Right lobe of liver (tissue), 6 donors: Measurements from ENCODE around the gene THUMPD2. TPM values are rescaled to one million over a fixed set of nuclear protein-coding genes. Genes with fewer than 3 reads are reported as not detected.

Experiments
- ATAC-seq, 4 donors: fragments of 200-7000 bp; cut with Tn5 transposase; one replicate each; pipeline ENCODE4 v1.9.1; 2020; ENCODE audit warnings: mild to moderate bottlenecking in 4 of 4, moderate library complexity in 4 of 4
- DNase-seq, 3 donors: peaks; one replicate each; pipeline ENCODE4 v3.0.0-alpha.2; 2020
- H3K27ac ChIP-seq, 3 donors: fragments of 200-600 bp; one replicate each; pipeline ENCODE4 v1.8.0; 2022
- H3K27me3 ChIP-seq, 2 donors: fragments of 200-600 bp; one replicate each; pipeline ENCODE4 v1.8.0; 2022
- H3K36me3 ChIP-seq, 4 donors: fragments of 200-600 bp; sonication (generic) in 1 of 4; one replicate each; pipeline versions ENCODE4 v1.5.1 to v1.8.0; 2017 to 2022; ENCODE audit warnings: control low read depth in 1 of 4
- H3K4me1 ChIP-seq, 4 donors: fragments of 200-600 bp; sonication (generic) in 1 of 4; one replicate each; pipeline versions ENCODE4 v1.5.1 to v1.8.0; 2017 to 2022; ENCODE audit warnings: control low read depth in 1 of 4
- H3K4me3 ChIP-seq, 3 donors: fragments of 200-600 bp; one replicate each; pipeline ENCODE4 v1.8.0; 2022
- H3K9me3 ChIP-seq, 4 donors: fragments of 200-600 bp; sonication (generic) in 1 of 4; one replicate each; pipeline versions ENCODE4 v1.5.1 to v1.8.0; 2017 to 2022; ENCODE audit warnings: control low read depth in 1 of 4
- CTCF ChIP-seq, 4 donors: fragments of 200-600 bp in 3 of 4; fragments of 450-650 bp in 1 of 4; IDR thresholded peaks; one replicate each; pipeline versions ENCODE4 v1.5.1 to v1.8.0; 2016 to 2022; ENCODE audit warnings: antibody characterized with exemption in 4 of 4, mild to moderate bottlenecking in 2 of 4
- POLR2A ChIP-seq: fragments of 450-650 bp; IDR thresholded peaks from one replicate; pipeline ENCODE4 v1.6.1; 2017; ENCODE audit warnings: antibody characterized with exemption, mild to moderate bottlenecking
- WGBS: methylation state at CpG from one replicate; pipeline ENCODE4 v1.1.6; 2018; ENCODE audit warnings: low coverage, low lambda C conversion rate; ENCODE audit not compliant: insufficient coverage; ENCODE audit errors: missing lambda C conversion rate; 5-methylcytosine and 5-hydroxymethylcytosine counted together
- intact Hi-C, 2 donors: fragments of 100-400 bp; cut with DNase I; formaldehyde crosslinking; loops; one replicate each; pipeline versions ENCODE4 v1.11.2 to v1.14.1; 2022
- total RNA-seq, 6 experiments: library from RNA; depleted of rRNA in 2 of 6; stranded (reverse); fragments of >200 nt in 2 of 6; fragmentation: NEBNext Ultra II Directional in 3 of 6; extraction: Animal tissue kit (Norgen Biotek cat#: 25700) in 3 of 6; gene quantifications; one replicate each; pipeline versions ENCODE4 v1.1.0 to v1.2.4, GENCODE V29; 2016 to 2023
- donor health status: DM: no; HTN: yes; CAD: no.
- donor health status: DM: no; HTN: no; CAD: no.
- donor health status: DM: no; HTN: no; CAD: no.
- donor health status: DM: no; HTN: yes; CAD: no.
- donor health status: DM: no; HTN: yes; CAD: no.

THUMPD2 gene
- total RNA-seq, 6 experiments from 2014 or later, result 1.6 to 4.3 (median 3.4) TPM

- Histone ChIP-seq H3K9me3 (no peaks in the 10 kb centered on the region), H3K36me3 (no peaks in the 10 kb centered on the region), H3K27me3 (no peaks in the 10 kb centered on the region), H3K4me1 (no peaks in the 10 kb centered on the region), H3K4me3 (no peak overlapping the region), H3K27ac (no peak overlapping the region)
- intact Hi-C loops, result no loop called here
- ATAC-seq, result no peak
- WGBS, result 80% methylated on average over 3 of the region's 3 CpGs
- TF ChIP-seq POLR2A (no peak), CTCF (IDR thresholded peaks at IDR 0.05) (no peak)
- no peak for DNase-seq
Measured at GRCh38 chr2:39703181-39703872, 75.7 kb downstream of the THUMPD2 start.

GRCh38 chr2:39701137-39701536 is 77.9 kb downstream of the THUMPD2 start:
- ATAC-seq, result no peak
- TF ChIP-seq CTCF (IDR thresholded peaks at IDR 0.05) (no peak), POLR2A (no peak)
- H3K27ac ChIP-seq, result no peak overlapping the region

GRCh38 chr2:39697454-39697853 is 81.6 kb downstream of the THUMPD2 start:
- ATAC-seq, result no peak
- no peak for DNase-seq
- TF ChIP-seq POLR2A, result no peak
- no peak for TF ChIP-seq CTCF (IDR thresholded peaks at IDR 0.05)
- intact Hi-C loops, result no loop called here
- H3K36me3 ChIP-seq, result no peaks in the 10 kb centered on the region
- H3K4me1 ChIP-seq, result no peaks in the 10 kb centered on the region
- no peak overlapping the region for H3K27ac ChIP-seq
- 75% methylated on average over 2 of the region's 2 CpGs for WGBS
- H3K9me3 ChIP-seq, result no peaks in the 10 kb centered on the region
- no peak overlapping the region for H3K4me3 ChIP-seq
- no peaks in the 10 kb centered on the region for H3K27me3 ChIP-seq

More at GRCh38 chr2:39701137-39701536, 77.9 kb downstream of the THUMPD2 start:
- 89% methylated on average over 1 of the region's 1 CpG for WGBS
- Histone ChIP-seq H3K9me3 (no peaks in the 10 kb centered on the region), H3K36me3 (no peaks in the 10 kb centered on the region), H3K27me3 (no peaks in the 10 kb centered on the region), H3K4me1 (no peaks in the 10 kb centered on the region), H3K4me3 (no peak overlapping the region)
- no peak for DNase-seq
- intact Hi-C loops, result no loop called here

GRCh38 chr2:39696838-39697237 is 82.2 kb downstream of the THUMPD2 start:
- Histone ChIP-seq H3K36me3 (no peaks in the 10 kb centered on the region), H3K27me3 (no peaks in the 10 kb centered on the region), H3K4me3 (no peak overlapping the region), H3K27ac (no peak overlapping the region), H3K4me1 (no peaks in the 10 kb centered on the region), H3K9me3 (no peaks in the 10 kb centered on the region)
- DNase-seq, result no peak
- ATAC-seq, result peak; percentile 61 to 79 (median 66)
- TF ChIP-seq POLR2A (no peak), CTCF (IDR thresholded peaks at IDR 0.05) (peak; percentile 42 to 63 (median 45))
- intact Hi-C loops, result no loop called here
- 31% methylated on average over 1 of the region's 1 CpG for WGBS
